ENCODE measurements around the gene ASIC1.

The ASIC1 gene

GRCh38 chr12:50056639-50056976 lies 788 bp upstream of the ASIC1 start:
- DNase-seq (ENCODE audit: extremely low spot score), result no peak
- ChIA-PET POLR2A (no interaction called here), CTCF (interaction anchor here (0.6 to 8.0 kb wide), 28 partner anchors 9 to 1284 kb away, joined by 3 to 161 read pairs (median 5); partner anchors contain the start of genes AQP5, AQP6, COX14 and SMARCD1)
- no peak for TF ChIP-seq CTCF (IDR thresholded peaks at IDR 0.05; ENCODE audit: control extremely low read depth, extremely low read depth, low read depth, missing control alignments)

DNA sequence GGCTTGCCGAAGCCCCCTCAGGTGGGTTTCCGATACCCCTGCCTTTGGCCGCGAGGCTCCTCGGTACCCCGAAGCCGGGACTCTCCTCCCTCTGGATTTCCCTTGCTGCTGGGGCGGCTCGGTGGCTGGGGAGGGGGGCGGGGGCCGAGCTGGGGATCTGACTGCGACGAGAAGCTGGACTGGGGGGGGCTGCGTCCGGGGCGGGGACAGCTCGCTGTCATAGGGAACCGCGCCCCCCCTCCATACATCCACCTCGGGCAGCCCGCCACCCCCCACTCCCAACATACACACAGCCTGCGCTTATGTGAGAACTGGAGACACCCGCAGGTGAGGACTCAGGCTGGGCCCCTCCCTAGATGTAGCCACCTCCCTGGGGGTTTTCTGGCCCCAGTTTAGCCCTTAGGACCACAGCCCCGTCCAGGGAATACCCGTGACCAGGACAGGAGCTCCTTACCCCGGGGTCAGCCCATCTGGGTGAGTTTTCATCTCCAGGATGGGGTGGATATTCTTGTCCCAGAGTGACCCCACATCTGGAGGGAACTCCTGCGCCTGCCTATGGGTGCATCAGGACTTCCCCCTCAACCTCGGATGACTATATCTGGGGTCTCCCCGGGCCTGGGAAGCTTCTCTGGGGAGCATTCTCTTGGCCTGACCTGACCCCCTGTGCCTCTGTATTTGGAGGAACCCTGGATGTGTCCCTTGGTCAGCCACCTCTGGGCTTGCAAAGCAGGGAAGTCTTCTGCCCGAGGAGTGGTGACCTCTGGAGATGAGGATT lies 687 bp downstream of the ASIC1 start:
- no peak for DNase-seq (ENCODE audit: extremely low spot score)
- ChIA-PET POLR2A (no interaction called here), CTCF (interaction anchor here (1.0 to 5.8 kb wide), 8 partner anchors 11 to 112 kb away, joined by 3 to 52 read pairs (median 9); partner anchors contain the start of gene AQP6)

GRCh38 chr12:50058743-50059312 lies 1.4 kb downstream of the ASIC1 start:
- POLR2A ChIA-PET, result no interaction called here
- TF ChIP-seq CTCF (IDR thresholded peaks at IDR 0.05; ENCODE audit: control extremely low read depth, extremely low read depth, low read depth, missing control alignments), result no peak
- CTCF ChIA-PET, result interaction anchor here (1.0 to 5.8 kb wide), 8 partner anchors 11 to 113 kb away, joined by 3 to 52 read pairs (median 11); partner anchors contain the start of gene AQP6
- no peak for DNase-seq (ENCODE audit: extremely low spot score)

More for the DNA sequence above, 687 bp downstream of the ASIC1 start:
- no peak for TF ChIP-seq CTCF (IDR thresholded peaks at IDR 0.05; ENCODE audit: control extremely low read depth, extremely low read depth, low read depth, missing control alignments)

GRCh38 chr12:50059440-50060119 lies 2.2 kb downstream of the ASIC1 start:
- CTCF ChIA-PET, result interaction anchor here (1.5 to 5.8 kb wide), 7 partner anchors 10 to 114 kb away, joined by 4 to 52 read pairs (median 12); no protein-coding TSS in a partner anchor
- POLR2A ChIA-PET, result no interaction called here
- DNase-seq (ENCODE audit: extremely low spot score), result no peak

GRCh38 chr12:50060120-50060468 lies 2.7 kb downstream of the ASIC1 start:
- DNase-seq (ENCODE audit: extremely low spot score), result no peak
- ChIA-PET CTCF (interaction anchor here (1.5 to 5.8 kb wide), 7 partner anchors 9 to 114 kb away, joined by 4 to 52 read pairs (median 12); no protein-coding TSS in a partner anchor), POLR2A (no interaction called here)
- no peak for TF ChIP-seq CTCF (IDR thresholded peaks at IDR 0.05; ENCODE audit: control extremely low read depth, extremely low read depth, low read depth, missing control alignments)

More at GRCh38 chr12:50059440-50060119, 2.2 kb downstream of the ASIC1 start:
- TF ChIP-seq CTCF (IDR thresholded peaks at IDR 0.05; ENCODE audit: control extremely low read depth, extremely low read depth, low read depth, missing control alignments), result no peak

- DNase-seq (ENCODE audit: extremely low spot score), result no peak
- no peak for TF ChIP-seq CTCF (IDR thresholded peaks at IDR 0.05; ENCODE audit: control extremely low read depth, extremely low read depth, low read depth, missing control alignments)
- POLR2A ChIA-PET, result no interaction called here
- CTCF ChIA-PET, result interaction anchor here (1.1 to 11.2 kb wide), 6 partner anchors 8 to 94 kb away, joined by 3 to 122 read pairs (median 26); no protein-coding TSS in a partner anchor
These were observed 3.8 kb downstream of the ASIC1 start for GRCh38 chr12:50061171-50061570.
